Left ventricle myocardium superior (tissue), 1 donor: Measurements from ENCODE around the gene CXorf58. TPM values are rescaled to one million over a fixed set of nuclear protein-coding genes. Genes with fewer than 3 reads are reported as not detected.

Experiments used
- ATAC-seq: fragments of 200-7000 bp; cut with Tn5 transposase; one replicate; pipeline ENCODE4 v1.9.1; 2020; ENCODE audit warnings: mild to moderate bottlenecking, moderate library complexity
- DNase-seq: peaks from one replicate; pipeline ENCODE4 v3.0.0-alpha.2; 2020
- intact Hi-C: fragments of 100-400 bp; cut with micrococcal nuclease; formaldehyde crosslinking; loops from one replicate; pipeline ENCODE4 v1.11.0; 2022
- total RNA-seq: library from RNA; stranded (reverse); fragmentation: NEBNext Ultra II Directional; extraction: Animal tissue kit (Norgen Biotek cat#: 25700); gene quantifications from one replicate; pipeline ENCODE4 v1.2.1, GENCODE V29; 2021
- donor health status: DM: no; HTN: yes; CAD: no; lungs with severe emphysema.

Gene CXorf58
- total RNA-seq, 1 donor from 2014 or later: not detected

- DNase-seq: no peak
- no peak for ATAC-seq
- intact Hi-C loops: no loop called here
These were observed 10.8 kb upstream of the CXorf58 start for GRCh38 chrX:23896981-23897380.

DNA sequence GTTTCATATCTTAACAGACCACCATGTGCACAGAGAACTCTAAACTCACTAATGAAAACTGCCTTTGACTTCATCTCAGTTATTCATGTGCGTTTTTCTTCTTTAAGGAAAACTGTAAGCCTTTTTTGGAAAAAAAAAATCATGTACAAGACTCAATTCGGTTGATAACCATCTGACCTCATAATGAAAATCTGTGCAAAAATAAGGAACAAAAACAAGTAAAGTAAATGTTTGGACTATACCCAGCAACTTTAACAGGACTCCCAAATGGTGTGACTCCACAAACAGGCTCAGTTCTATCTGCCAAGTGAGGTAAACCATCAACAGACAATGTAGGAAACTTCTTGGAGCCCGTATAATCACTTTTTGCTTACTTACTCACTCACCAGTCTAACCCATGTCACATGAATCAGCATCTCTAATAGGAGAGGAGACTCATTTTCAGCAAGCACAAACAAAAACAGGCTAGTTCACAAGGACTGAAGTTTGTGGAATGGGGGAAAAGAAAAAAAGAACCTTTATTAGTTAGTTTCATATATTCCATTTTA lies 9.3 kb upstream of the CXorf58 start:
- intact Hi-C loops: no loop called here
- DNase-seq (no peak), ATAC-seq (no peak)

DNA sequence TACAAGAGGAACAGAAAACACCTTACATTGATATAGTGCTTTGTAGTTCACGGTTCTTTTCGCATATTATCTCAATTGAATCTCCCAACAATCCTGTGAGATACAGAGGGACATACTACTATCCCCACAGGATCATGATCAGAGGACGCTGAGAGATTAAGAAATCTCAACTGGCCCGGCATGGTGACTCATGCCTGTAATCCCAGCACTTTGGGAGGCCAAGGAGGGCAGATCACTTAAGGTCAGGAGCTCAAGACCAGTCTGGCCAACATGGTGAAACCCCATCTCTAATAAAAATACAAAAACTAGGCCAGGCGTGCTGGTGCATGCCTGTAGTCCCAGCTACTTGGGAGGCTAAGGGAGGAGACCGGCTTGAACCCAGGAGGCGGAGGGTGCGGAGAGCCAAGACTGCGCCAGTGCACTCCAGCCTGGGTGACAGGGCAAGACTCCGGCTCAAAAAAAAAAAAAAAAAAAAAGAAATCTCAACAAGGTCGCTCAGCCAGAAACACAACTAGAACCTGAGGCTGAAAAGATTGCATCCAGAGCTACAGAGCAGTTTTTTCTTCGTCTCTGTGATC lies 7.5 kb upstream of the CXorf58 start:
- intact Hi-C loops: loop anchor here (10.0 kb wide), 1 partner anchor 154 kb away; the partner anchor contains the start of gene EIF2S3
- DNase-seq: no peak
- no peak for ATAC-seq

- DNase-seq: no peak
- intact Hi-C loops: loop anchor here (10.0 kb wide), 1 partner anchor 154 kb away; the partner anchor contains the start of gene EIF2S3
These were observed 6.7 kb upstream of the CXorf58 start for GRCh38 chrX:23901060-23901459.

DNA sequence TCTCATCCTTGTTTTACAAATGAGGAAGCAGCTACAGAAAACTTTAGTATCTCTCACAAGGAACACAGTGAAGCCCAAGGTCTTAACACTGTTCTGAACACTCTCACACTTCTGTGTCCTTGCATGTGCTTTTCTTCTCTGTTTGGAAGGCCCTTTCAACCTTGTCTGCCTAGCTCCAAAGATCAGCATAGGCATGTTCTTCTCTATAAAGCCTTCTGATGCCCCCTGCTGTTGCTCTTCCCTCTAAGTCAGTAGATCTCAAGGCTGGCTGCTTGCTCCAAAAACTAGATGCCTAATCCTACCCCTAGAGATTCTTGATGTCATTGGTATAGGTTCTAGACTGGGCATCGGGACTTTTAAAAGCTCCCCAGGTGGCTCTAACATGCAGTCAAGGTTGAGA lies 6.0 kb upstream of the CXorf58 start:
- intact Hi-C loops: loop anchor here (2.0 to 10.0 kb wide), 2 partner anchors 119 to 153 kb away; partner anchors contain the start of genes EIF2S3 and SAT1
- peak; percentile 94 for ATAC-seq
- no peak for DNase-seq

More at GRCh38 chrX:23901060-23901459, 6.7 kb upstream of the CXorf58 start:
- ATAC-seq: peak; percentile 48

- ATAC-seq (peak; percentile 69), DNase-seq (no peak)
- intact Hi-C loops: loop anchor here (2.0 to 10.0 kb wide), 2 partner anchors 120 to 152 kb away; partner anchors contain the start of genes EIF2S3 and SAT1
These were observed 5.4 kb upstream of the CXorf58 start for GRCh38 chrX:23902419-23902818.

GRCh38 chrX:23904096-23904495 lies 3.7 kb upstream of the CXorf58 start:
- DNase-seq: no peak
- intact Hi-C loops: loop anchor here (10.0 kb wide), 1 partner anchor 151 kb away; the partner anchor contains the start of gene EIF2S3
- no peak for ATAC-seq

- ATAC-seq: peak; percentile 20
- intact Hi-C loops: loop anchor here (10.0 kb wide), 1 partner anchor 148 kb away; the partner anchor contains the start of gene EIF2S3
- peak; percentile 27 for DNase-seq
These were observed 702 bp upstream of the CXorf58 start for GRCh38 chrX:23907111-23907497.

- intact Hi-C loops: loop anchor here (10.0 kb wide), 1 partner anchor 146 kb away; the partner anchor contains the start of gene EIF2S3
- no peak for ATAC-seq
- no peak for DNase-seq
These were observed 606 bp downstream of the CXorf58 start for GRCh38 chrX:23908219-23909004.

DNA sequence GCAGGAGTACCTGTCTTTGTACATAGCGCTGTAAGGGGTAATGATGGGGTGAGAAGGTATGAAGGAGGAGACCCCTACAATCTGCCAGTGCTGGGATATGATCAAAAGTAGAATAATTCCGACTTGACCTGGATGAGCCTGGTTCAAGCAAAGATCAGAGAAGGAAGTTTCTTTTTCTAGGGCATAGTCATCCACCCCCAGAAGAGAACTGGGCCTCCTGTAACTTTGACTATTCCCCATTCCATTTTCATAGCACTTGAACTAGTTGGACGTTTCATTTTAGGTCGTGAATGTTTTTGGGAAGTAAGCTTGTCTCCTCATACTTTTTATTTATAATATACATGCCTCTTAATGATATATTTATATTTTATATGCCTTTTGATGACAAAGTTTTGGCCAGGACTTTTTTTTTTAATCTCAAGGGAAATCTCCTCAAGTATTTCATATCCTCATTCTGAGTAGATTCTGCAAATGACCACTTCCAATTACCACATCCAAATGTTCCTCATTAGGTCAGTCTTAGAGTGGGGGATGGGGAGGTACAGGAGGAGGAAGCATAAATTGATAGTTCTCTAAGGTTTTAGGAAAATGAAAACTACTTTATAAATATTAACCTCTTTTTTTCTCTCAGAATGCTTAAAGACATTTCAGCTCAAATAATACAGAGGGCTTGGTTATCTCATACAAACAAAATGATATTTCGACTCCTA lies 3.5 kb downstream of the CXorf58 start:
- no peak for DNase-seq
- intact Hi-C loops: no loop called here
- ATAC-seq: no peak

- ATAC-seq (no peak), DNase-seq (no peak)
- intact Hi-C loops: loop anchor here (5.0 kb wide), 1 partner anchor 103 kb away; no protein-coding TSS in a partner anchor
These were observed 11.3 kb downstream of the CXorf58 start for GRCh38 chrX:23919148-23919547.

GRCh38 chrX:23919706-23920320 lies 12.0 kb downstream of the CXorf58 start:
- intact Hi-C loops: loop anchor here (5.0 kb wide), 1 partner anchor 102 kb away; no protein-coding TSS in a partner anchor
- DNase-seq: no peak

DNA sequence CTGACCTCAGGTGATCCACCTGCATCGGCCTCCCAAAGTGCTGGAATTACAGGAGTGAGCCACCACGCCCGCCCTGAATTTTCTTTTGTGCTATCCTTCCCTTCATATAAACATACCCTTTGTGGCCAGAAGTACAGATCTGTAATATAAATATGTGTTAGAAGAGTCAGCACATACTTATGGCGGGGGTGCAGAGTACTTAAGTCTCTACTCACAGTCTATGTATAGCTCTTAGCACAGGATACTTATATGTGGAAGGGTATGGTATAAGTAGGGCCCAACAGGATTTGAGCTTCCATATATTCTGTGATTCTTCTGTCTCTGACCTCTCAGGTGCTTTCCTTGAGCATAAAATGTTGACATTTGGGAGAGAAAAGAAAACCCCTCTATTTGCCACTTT lies 18.2 kb downstream of the CXorf58 start:
- no peak for DNase-seq
- intact Hi-C loops: no loop called here
- ATAC-seq: no peak

More at GRCh38 chrX:23919706-23920320, 12.0 kb downstream of the CXorf58 start:
- no peak for ATAC-seq

GRCh38 chrX:23930894-23931604 lies 23.2 kb downstream of the CXorf58 start:
- ATAC-seq (no peak), DNase-seq (no peak)
- intact Hi-C loops: no loop called here

DNA sequence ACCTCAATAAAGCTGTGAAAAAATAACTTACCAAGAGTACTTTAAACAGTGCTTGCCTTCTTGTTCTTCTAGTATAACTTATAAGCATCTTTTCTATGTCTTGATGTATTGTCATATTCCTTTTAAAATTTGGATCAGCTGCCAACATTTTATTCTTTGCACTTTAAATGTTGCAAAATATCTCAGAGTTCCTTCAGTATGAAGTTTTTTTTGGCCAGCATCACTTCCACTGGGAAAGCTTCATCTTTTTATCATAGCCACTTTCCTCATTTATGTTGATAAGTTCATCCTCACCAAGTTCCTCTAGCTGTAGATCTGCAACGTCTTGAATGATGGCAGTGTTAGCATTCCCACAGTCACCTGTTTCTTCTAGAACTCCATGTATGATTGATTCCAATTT lies 24.2 kb downstream of the CXorf58 start:
- ATAC-seq: no peak
- intact Hi-C loops: no loop called here
- no peak for DNase-seq

DNA sequence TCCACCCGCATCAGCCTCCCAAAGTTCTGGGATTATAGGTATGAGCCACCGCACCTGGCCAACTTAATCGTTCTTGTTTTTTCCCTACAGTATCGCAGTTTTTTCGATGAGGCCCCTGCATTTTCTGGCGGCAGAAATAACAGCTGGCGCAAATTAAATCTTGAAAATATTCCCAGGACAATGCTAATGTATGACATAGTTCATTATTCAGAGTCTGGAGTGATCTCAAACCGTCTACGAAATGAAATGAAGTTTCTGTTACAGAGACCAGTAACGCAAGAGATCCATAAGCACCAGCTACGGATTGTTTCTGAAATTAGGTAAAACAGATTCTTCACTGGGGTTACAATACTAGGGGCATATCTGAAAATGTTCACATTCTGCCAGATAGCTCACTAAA lies 27.3 kb downstream of the CXorf58 start:
- intact Hi-C loops: no loop called here
- ATAC-seq: no peak

DNA sequence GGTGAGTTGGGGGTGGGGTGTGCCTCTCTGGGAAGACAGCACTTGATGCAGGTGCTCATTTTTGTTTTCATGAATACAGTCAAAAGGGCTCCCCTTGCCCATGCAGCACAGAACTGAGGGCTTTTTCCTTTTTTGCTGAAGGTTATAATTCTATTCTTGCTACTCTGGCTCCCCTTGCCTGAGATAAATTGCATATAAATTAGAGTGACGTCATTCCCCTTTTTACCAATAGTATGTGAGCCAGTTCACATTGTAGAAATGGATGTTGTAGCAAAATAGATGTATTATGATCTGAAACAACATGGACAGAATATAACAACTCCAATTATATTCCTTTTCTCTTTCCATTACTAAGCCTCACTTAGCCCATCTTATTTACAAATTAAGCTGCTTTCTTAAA lies 28.4 kb downstream of the CXorf58 start:
- intact Hi-C loops: no loop called here

More for the DNA sequence above, 27.3 kb downstream of the CXorf58 start:
- no peak for DNase-seq

GRCh38 chrX:23937100-23937499 lies 29.3 kb downstream of the CXorf58 start:
- DNase-seq (no peak), ATAC-seq (no peak)
- intact Hi-C loops: no loop called here

More for the DNA sequence above, 28.4 kb downstream of the CXorf58 start:
- DNase-seq (no peak), ATAC-seq (no peak)
